HG02870 (cell line): ENCODE measurements around the gene NPTX1.

Experiments
- ATAC-seq: cut with Tn5 transposase; IDR thresholded peaks from one replicate; pipeline ENCODE4 v1.9.1; 2021; ENCODE audit warnings: mild to moderate bottlenecking, moderate library complexity; ENCODE audit not compliant: unreplicated experiment

NPTX1 gene

DNA sequence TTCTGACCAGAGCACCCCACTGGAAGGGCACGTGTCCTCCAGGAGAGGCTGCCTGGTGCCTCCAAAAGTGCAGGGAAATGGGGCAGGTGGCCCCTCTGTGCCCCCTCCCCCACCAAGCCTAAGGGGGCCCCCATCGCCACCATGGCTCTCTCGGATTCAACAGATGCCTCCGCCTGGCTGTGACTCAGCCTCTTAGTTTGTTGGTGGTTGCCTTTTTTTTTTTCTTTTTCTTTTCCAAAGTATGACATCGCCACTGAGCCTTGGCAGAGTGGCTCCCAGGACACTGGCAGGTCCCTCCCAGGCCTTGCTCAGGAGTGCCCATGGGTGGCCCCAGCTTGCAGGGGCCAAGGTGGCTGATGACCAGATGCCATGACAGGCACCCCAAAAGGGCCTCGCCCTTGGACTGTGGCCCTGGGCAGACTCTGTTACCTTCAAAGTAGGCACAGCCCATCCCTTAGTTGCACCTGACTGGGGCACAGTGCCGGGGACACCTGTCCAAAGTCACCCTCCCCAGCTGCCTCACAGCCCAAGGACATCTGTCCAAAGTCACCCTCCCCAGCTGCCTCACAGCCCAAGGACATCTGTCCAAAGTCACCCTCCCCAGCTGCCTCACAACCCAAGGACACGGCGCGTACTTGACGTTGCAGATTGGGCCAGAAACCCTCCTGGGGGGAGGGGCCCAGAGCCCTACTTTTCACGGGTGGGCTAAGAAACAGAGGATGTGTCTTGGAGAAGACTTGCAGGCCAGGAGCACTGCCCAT is 29.6 kb downstream of the NPTX1 start:
- no peak for ATAC-seq

DNA sequence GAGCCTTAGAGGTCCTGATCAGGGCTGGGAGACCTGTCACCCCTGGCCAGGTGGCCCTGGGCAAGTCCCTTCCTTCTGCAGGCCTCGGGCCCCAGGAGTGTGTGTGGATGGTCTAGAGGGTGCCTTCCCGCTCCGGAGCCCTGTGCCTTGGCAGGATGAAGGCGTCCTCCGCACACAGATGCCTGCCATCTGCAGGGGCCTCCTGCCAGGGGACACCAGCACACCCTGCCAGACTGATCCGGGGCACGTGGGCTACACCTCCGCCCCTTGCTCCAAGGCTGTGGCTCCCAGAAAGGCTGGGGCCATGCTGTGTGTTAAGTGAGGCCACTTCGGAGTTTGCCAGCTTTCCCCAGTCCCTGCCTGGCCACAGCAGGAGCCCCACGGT is 30.7 kb downstream of the NPTX1 start:
- ATAC-seq: no peak

DNA sequence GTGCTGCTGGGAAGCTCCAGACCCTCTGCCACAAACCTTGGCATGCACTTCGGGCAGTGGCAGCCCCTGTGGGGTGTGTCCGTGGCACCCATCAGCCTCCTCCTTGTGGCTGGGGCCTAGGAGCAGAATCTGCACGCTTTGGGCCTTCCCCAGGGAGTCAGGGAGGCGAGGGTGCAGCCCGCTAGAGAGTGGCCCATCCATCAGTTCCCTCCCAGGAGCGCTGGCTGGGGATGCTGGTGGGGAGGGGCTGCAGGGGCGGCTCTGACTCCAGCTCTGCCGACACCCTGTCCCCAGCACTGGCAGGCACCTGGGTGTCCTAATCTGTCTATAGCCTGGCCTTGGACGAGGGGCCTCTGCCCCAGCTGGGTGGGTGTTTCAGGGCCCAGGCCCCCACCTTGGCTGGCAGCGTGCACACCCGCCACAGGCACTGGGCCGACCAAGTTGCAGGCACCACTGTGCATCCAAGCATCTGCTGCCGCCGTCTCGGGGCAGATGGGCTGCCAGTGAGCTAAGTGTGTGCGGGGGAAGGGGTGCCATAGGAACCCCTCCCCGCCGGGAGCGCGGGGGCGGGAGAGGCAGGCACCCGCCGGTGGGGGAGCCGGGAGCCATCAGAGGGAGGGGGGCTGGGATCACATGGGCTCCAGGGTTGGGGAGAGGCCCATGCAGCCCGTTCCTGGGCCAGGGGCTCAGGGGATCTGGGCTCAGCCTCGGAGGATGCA is 31.2 kb downstream of the NPTX1 start:
- ATAC-seq: no peak

DNA sequence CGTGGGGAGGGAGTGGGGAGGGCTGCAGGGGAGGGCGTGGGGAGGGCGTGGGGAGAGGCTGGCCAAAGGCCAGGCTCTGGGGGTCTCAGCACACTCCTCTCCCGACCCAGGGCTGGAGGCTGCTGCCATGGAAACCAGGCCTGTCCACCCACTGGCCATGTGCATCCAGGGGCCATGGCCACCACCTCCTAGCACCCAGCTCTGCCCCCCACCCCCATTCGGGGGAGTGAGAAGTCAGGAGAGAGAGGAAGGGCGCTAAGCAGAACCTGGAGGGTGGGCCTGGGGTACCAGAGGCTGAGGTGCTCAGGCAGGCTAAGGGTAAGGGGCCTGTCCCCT is 31.8 kb downstream of the NPTX1 start:
- no peak for ATAC-seq

DNA sequence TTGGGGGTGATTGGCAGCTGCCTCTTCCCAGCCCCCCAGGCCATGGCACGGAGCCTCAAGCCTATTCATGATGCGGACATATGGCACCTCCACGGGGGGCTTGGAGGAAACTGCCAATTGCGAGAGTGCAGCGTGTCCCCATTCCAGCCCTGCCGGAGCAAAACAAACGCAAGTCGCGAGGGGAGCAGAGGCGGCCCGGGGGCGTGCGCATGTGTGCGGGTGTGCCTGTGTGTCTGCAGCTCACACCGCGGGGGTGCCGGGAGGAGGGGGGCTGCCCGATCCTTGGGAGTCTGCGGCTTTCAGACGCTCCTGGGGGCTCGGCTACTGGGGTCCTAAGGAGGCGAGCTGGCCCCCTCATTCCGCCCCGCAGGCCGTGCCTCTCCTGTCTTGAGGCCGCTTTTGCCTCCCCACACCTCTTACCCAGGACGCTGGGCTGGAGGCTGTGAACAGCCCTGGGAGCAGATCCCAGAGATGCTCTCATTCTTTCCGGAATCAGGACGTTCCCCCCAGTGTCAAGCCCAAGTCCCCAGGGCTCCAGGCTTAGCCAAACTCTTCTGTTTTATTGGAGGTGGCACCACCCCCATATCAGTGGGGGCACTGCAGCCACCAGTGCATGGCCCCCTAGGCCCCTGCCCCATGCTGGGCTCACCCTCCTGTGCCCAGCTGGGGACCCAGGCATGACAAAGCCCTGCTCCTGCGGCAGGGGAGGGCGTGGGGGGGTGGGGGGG is 32.3 kb downstream of the NPTX1 start:
- ATAC-seq: no peak

DNA sequence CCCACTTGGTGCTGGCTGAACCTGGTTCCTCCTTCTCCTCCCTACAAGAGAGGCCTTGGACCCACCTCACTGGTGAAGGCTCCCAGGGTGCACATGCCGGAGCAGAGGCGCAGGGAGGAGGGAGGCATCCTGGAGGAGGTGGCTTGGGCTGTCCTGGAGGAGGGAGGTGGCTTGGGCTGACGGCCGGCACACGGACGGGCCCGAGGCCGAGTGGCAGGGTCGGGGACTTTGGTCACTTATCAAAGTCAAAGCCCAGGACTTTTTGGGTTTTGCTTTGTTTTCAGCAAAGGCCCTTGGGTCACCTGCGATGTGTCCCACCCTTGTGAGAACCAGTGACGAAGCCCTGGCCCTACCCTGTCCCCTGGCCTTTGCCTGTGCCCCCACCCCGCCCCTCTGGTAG is 32.9 kb downstream of the NPTX1 start:
- no peak for ATAC-seq

DNA sequence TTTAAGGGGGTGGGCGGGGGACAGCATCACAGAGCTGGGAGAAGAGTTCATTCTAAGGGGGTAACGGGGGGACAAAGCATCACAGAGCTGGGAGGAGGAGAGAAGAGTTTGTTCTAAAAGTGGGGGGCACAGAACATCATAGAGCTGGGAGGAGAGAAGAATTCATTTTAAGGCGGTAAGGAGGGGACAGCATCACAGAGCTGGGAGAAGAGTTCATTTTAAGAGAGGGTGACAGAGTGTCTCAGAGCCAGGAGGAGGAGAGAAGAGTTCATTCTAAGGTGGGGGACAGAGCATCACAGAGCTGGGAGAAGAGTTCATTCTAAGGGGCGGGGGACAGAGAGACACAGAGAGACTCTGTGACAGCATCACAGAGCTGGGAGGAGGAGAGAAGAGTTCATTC is 33.6 kb downstream of the NPTX1 start:
- ATAC-seq: no peak

DNA sequence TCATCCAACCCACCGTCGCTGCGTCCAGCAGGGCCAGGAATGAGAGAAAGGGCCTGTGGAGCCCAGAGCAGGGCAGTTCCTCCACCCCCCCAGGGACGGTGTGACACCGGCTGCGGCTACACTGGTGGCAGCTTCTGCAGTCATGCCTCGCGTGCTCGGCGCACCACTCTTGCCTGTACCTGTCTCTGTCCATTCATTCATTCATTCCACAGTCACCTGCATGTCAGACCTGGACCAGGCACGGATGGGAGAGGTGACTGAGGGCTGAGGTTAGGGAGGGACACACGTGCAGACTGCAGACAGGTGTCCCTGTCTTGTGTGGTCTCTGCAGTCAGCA is 34.1 kb downstream of the NPTX1 start:
- ATAC-seq: no peak

DNA sequence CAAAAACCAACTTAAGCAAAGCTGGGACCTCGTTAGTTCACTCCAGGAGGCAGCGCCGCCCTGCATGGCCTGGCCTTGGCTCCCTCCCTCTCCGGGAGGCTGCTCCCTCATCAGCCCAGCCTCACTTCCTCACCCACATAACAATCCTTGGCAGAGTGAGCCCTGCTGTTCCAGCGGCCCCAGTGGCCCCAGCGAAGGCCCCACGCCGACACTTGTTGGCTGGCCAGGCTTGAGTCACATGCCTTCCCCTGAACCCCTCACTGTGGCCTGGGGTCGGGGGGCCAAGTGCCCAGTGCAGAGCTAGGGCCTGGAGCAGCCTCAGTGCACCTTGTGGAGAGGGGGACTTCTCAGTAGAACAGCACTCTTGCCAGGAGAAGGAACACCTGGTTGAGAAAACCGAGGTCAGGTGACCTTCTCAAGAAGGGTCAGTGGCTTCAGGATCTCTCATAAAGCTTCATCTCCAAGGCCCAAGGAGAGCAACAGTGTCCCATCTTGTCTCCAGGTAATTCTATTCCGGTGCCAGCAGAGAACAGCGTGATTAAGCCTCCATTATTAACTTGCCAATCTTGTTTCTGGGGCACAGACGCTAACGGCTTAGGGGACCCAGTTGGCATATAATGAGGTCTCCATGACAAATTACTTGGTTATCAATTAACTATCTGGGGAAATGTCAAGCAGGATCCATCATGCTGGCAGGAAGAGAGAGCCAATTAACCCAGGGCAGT is 34.6 kb downstream of the NPTX1 start:
- ATAC-seq: no peak

DNA sequence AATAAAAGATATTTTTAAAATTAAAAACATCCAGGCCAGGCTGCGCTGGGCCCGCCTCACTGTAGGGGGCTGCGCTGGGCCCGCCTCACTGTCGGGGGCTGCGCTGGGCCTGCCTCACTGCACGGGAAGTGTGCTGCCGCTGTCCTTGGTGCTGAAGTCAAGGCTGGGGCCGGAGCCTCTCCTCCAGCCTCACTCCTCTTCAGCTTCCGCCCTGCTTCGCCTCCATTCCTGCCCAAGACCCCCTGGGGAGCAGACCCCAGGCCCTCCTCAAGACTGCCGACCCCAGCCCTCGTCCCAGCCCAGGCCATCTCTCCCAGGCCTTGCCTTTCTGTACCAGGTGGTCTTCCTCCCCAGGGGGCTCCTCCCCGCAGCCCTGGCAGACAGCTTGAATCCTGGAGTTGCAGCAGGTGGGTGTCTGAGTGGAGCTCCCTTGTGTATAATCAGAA is 35.3 kb downstream of the NPTX1 start:
- no peak for ATAC-seq

DNA sequence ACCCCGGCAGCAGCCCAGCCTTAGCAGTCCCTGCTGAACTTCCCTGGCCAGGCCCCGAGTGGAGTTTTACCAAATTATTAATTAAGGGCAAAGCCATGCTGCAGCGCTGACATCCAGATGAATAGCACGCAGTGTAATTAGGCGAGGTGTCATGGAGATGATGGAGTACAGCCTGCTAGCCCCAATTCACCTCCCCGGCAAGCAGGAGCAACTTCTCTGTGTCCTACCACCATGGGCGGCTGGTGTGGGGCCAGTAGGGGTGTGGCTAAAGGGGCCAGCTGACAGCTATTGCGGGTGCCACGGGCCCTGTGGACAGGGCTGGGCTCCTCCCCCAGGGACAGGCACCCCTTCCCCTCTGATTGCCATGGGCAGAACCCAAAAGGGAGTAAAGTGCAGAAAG is 36.9 kb downstream of the NPTX1 start:
- ATAC-seq: no peak

DNA sequence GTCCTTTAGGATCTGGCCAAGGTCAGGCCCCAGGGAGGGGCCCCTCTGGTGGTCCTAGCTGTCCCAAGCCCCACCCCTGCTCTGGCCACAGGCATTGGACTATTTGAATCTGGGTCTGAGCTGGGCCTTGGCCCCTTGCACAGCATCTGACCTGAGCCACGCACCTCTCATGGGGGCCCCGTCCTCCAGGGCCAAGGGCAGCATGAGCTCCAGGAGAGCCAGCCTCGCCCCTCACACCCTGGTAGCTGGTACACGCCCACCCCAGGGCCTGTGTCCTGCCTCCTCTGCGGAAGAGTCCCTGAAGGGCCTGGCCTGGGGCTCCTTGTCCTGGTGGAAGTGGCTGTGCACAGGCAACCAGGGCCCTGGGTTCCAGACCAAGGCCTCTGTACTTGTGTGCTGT is 37.6 kb downstream of the NPTX1 start:
- ATAC-seq: no peak

DNA sequence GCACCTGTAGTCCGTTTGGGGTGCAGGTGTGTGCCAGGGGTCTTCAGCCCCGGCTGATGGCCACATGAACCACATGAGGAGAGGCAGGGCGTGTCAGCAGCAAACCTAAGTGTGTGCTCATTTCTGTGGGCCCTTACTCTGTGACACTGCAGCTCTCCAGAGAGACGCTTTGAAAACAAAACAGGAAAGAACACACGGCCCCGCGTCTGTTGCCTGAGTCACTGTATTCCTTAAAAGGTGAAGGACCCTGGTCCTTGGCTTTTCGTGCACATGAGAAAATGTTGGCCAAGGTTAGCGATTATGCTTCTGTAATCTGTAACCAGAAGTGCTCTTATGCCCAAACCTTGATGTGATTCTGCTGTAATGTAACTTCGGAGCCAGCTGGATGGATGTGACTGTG is 38.9 kb downstream of the NPTX1 start:
- no peak for ATAC-seq

DNA sequence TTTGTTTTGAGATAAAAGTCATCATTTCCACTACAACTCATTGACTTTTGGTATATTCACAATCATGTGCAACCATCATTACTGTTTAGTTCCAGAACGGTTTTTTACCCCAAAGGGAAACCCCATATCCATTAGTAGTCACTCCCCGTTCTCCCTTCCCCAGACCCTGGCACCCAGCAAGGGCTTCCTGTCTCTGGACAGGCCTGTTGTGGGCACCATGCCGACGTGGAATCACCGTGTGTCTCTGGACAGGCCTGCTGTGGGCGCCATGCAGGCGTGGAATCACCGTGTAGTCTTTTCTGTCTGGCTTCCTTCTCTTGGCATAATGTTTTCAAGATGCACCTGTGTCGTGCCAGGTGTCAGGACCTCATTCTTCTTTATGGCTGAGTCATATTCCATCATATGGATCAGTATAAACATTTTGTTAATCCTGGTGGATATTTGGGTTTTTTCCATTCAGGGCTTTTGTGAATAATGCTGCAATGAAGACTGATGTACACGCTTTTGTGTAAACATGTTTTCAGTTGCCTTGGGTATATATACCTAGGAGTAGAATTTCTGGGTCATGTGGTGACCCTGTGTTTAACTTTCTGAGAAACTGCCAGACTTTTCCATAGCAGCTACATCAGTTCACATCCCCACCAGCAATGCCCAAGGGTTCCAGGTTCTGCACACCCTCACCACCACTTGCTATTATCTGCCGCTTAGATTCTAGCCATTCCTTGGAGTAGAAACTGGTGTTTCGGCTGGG is 42.3 kb downstream of the NPTX1 start:
- ATAC-seq: no peak

DNA sequence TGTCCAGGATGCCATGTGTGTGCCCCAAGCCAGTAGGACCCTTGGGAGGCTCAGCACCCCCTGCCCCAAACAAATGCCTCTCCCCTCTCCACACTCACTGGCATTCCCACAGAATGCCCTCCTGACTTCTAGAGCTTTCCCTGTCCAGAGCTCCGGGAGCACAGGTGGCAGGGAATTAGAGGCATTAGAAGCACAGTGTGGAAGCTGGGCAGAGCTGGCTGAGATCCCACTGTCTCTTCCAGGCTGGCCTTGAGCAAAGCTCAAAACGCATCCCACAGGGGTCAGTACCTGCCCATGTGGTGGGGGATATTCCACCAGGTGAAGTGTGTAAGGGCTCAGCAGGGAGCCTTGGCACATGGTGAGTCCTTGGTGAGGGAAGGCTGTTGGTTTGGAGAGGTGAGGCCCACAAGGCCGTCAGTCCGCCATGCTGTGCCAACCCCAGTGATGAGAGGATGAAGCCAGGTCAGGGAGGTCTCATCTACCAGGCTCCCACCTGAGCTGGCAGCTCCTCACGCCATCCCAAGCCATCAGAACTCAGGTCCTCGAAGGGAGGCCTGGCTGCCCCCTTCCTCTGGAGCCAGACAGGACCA is 43.4 kb downstream of the NPTX1 start:
- ATAC-seq: no peak

DNA sequence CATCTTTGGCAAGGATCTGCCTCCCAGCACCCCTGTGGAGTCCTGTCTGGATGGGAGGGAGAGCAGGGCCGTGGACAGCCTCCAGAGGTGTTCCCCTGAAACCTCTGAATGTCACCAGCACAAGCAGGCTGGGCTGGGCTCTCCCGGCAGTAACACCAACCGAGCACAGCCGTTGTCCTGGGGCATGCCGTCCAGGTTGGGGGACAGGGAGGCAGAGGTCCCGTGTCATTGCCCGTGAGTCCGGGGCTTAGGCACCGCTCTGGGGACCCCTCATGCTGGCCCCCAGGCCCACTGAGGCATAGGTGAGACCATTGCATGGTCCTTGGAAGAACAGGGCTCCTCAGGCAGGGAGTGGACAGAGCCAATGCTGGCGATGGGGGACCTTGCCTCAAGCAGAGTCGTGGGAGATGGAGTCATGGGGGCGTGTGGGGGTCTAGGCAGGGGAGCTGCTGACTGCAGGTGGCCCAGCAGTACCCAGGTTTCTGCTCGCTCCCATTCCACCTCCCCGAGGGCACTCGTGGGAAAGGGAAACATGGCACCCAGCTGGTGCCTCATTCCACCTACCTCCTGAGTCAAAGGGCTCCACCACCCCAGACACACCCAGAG is 44.0 kb downstream of the NPTX1 start:
- no peak for ATAC-seq

DNA sequence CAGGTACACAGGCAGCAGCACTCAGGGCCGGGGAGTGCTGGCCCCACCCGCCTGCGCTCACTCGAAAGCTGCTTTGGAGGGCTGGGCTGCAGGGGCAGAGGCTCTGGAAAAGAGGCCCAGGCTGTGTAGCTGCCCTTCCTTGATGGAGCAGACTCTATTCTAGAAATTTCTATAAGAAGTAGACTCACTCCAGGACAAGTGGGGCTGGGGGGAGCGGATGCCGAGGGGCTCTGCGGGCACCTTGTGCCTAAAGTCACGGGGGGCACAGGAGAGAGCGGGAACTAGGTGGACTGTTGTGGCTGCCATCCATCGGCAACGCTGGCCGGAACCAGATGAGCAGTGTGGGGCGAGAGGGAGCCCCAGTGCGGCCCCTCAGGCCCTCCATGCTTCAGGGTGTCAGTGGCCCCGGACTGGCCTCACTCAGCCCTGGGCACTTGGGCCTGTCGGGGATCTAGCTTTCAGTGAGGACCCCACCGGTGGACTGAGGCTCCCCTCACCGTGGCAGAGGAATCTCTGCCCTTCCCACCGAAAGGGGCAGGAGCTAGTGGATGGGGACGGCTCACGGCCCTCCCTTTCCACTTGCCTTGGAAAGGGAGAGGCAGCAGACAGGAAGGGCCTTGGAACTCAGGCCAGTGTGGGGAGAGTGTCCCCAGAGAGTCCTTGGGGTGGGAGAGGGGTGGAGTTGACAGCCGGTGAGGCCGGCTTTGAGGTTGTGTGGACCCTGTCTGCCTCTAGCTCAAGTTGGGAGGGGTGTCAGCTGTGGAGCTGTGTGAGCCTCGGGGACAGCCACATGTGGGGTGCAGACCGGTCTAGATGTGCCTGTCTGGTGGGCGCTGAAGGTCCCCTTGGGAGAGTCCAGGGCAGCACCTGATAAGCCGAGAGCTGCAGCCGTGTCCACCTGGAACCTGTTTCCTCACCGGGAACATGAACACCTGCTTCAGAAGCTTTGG is 44.9 kb downstream of the NPTX1 start:
- ATAC-seq: no peak

DNA sequence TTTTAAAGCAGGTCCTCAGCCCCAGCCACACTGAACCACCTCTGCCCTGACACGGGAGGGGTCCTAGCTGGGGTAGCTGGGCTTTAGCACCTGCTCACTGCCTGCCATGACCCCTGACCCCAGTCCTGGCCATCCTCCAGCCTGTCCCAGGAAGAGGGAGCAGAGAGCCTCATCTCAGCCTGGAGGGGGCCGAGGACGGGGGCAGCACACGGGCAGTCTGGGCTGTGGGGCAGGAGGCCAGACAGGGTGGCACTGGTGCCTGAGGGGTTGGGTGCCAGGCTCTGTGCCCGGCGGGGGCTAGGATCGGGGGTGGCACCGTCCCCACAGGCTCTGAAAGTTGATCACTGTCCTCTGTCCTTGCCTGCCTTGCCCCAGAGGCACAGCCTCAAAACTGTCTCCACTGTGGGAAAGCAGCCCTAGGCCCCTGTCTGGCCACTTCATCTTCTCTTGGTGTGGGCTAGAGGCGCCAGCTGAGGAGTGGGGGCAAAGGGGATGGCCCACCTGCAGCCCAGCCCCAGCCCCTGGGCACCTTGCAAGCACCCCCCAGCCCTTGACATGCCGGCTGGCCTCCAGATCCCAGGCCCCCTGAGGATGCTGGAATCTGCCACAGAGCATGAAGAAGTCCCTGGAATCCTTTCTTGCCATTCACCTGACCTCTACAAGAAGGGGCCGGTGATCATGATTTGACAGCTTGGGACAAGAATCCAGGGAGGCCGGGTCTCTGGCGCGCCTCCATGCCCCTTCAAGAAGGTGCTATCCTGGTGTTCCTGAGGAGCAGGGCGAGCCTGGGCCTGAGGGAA is 45.8 kb downstream of the NPTX1 start:
- ATAC-seq: no peak
